ENCODE data around the gene DXO. TPM values are rescaled to one million over a fixed set of nuclear protein-coding genes. Genes with fewer than 3 reads are reported as not detected.
A peak's percentile ranks its signal among the peaks of the same experiment; 100 is the strongest.

The DXO gene
- polyA plus RNA-seq, 2 donors: 11.8 to 16.5 TPM

DNA sequence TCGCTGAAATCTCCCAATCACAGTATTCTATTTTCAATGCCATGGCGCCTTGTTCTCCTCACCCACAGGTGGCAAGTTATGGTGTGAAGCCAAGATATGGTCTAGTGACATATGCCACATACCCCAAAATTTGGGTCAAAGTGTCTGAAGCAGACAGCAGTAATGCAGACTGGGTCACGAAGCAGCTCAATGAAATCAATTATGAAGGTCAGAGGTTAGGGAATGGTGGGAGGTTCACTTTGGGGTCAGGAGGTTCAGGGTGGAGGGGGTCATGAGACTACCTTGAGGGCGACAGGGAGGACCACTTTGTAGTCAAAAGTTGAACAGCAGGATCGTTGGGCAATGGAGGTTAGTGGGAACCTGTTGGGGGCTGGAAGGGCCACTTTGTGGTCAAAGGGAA, 23.6 kb downstream of the DXO start:
- Histone ChIP-seq H3K9me3 (ENCODE audit: control insufficient read depth in 2 of 2, insufficient read depth in 1 of 2, low read depth in 1 of 2, low read length in 1 of 2) (no peaks in the 10 kb centered on the region), H3K4me1 (ENCODE audit: control insufficient read depth in 2 of 2, insufficient read depth in 2 of 2, low read length in 1 of 2) (peaks cover 0 to 20% of the 10 kb centered on the region in 2 donors), H3K4me3 (ENCODE audit: low read depth in 1 of 2, low read length in 2 of 2) (no peak overlapping the region), H3K36me3 (ENCODE audit: control insufficient read depth in 2 of 2, insufficient read depth in 2 of 2, low read length in 1 of 2) (peaks cover 5 to 12% of the 10 kb centered on the region in 2 donors), H3K27me3 (ENCODE audit: control insufficient read depth in 1 of 2, insufficient read depth in 2 of 2, low read length in 2 of 2) (no peaks in the 10 kb centered on the region), H3K27ac (ENCODE audit: low read depth in 2 of 2, low read length in 1 of 2) (no peak overlapping the region)
- 78 to 88% methylated on average over 5 of the region's 5 CpGs for WGBS, 2 donors

DNA sequence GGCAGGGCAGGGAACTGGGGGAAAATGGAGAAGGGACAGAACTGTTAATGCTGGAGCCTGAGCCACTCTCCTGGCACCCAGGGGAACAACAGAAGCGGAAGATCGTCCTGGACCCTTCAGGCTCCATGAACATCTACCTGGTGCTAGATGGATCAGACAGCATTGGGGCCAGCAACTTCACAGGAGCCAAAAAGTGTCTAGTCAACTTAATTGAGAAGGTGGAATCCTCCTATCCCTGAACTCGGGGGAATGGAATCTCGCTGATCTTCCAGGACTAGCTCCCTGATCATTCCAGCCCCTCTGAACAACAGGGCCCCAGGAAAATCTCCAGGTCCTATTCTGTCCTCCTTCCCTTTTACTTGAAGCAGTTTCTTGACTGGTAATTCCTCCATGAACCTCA, 24.1 kb downstream of the DXO start:
- Histone ChIP-seq H3K27ac (ENCODE audit: low read depth in 2 of 2, low read length in 1 of 2) (no peak overlapping the region), H3K36me3 (ENCODE audit: control insufficient read depth in 2 of 2, insufficient read depth in 2 of 2, low read length in 1 of 2) (peaks cover under 1 to 10% of the 10 kb centered on the region in 2 donors), H3K27me3 (ENCODE audit: control insufficient read depth in 1 of 2, insufficient read depth in 2 of 2, low read length in 2 of 2) (no peaks in the 10 kb centered on the region), H3K9me3 (ENCODE audit: control insufficient read depth in 2 of 2, insufficient read depth in 1 of 2, low read depth in 1 of 2, low read length in 1 of 2) (no peaks in the 10 kb centered on the region), H3K4me1 (ENCODE audit: control insufficient read depth in 2 of 2, insufficient read depth in 2 of 2, low read length in 1 of 2) (peaks cover 0 to 20% of the 10 kb centered on the region in 2 donors), H3K4me3 (ENCODE audit: low read depth in 1 of 2, low read length in 2 of 2) (no peak overlapping the region)
- WGBS, 2 donors: 89 to 93% methylated on average over 4 of the region's 4 CpGs

GRCh38 chr6:31947070-31947675, 24.8 kb downstream of the DXO start:
- peaks cover 0 to 9% of the 10 kb centered on the region in 2 donors for H3K36me3 ChIP-seq (ENCODE audit: control insufficient read depth in 2 of 2, insufficient read depth in 2 of 2, low read length in 1 of 2)
- peaks cover 0 to 20% of the 10 kb centered on the region in 2 donors for H3K4me1 ChIP-seq (ENCODE audit: control insufficient read depth in 2 of 2, insufficient read depth in 2 of 2, low read length in 1 of 2)
- H3K27ac ChIP-seq (ENCODE audit: low read depth in 2 of 2, low read length in 1 of 2): no peak overlapping the region
- WGBS, 2 donors: 89 to 90% methylated on average over 24 of the region's 24 CpGs
- H3K27me3 ChIP-seq (ENCODE audit: control insufficient read depth in 1 of 2, insufficient read depth in 2 of 2, low read length in 2 of 2): no peaks in the 10 kb centered on the region
- no peak overlapping the region for H3K4me3 ChIP-seq (ENCODE audit: low read depth in 1 of 2, low read length in 2 of 2)
- no peaks in the 10 kb centered on the region for H3K9me3 ChIP-seq (ENCODE audit: control insufficient read depth in 2 of 2, insufficient read depth in 1 of 2, low read depth in 1 of 2, low read length in 1 of 2)

GRCh38 chr6:31946370-31946885, 25.5 kb downstream of the DXO start:
- 54 to 57% methylated on average over 11 of the region's 11 CpGs for WGBS, 2 donors
- Histone ChIP-seq H3K36me3 (ENCODE audit: control insufficient read depth in 2 of 2, insufficient read depth in 2 of 2, low read length in 1 of 2) (peaks cover 0 to 3% of the 10 kb centered on the region in 2 donors), H3K27me3 (ENCODE audit: control insufficient read depth in 1 of 2, insufficient read depth in 2 of 2, low read length in 2 of 2) (no peaks in the 10 kb centered on the region), H3K9me3 (ENCODE audit: control insufficient read depth in 2 of 2, insufficient read depth in 1 of 2, low read depth in 1 of 2, low read length in 1 of 2) (no peaks in the 10 kb centered on the region), H3K27ac (ENCODE audit: low read depth in 2 of 2, low read length in 1 of 2) (peak overlapping the region; percentile 84 to 94), H3K4me3 (ENCODE audit: low read depth in 1 of 2, low read length in 2 of 2) (no peak overlapping the region), H3K4me1 (ENCODE audit: control insufficient read depth in 2 of 2, insufficient read depth in 2 of 2, low read length in 1 of 2) (peaks cover 0 to 20% of the 10 kb centered on the region in 2 donors)

- H3K27ac ChIP-seq (ENCODE audit: low read depth in 2 of 2, low read length in 1 of 2): peak within 1 kb of the TSS; percentile 84 to 94
- no peaks in the 10 kb centered on the region for H3K27me3 ChIP-seq (ENCODE audit: control insufficient read depth in 1 of 2, insufficient read depth in 2 of 2, low read length in 2 of 2)
- no peaks in the 10 kb centered on the region for H3K36me3 ChIP-seq (ENCODE audit: control insufficient read depth in 2 of 2, insufficient read depth in 2 of 2, low read length in 1 of 2)
- H3K4me1 ChIP-seq (ENCODE audit: control insufficient read depth in 2 of 2, insufficient read depth in 2 of 2, low read length in 1 of 2): peaks cover 0 to 20% of the 10 kb centered on the region in 2 donors
- peak within 1 kb of the TSS; percentile 10 to 17 for H3K4me3 ChIP-seq (ENCODE audit: low read depth in 1 of 2, low read length in 2 of 2)
- H3K9me3 ChIP-seq (ENCODE audit: control insufficient read depth in 2 of 2, insufficient read depth in 1 of 2, low read depth in 1 of 2, low read length in 1 of 2): no peaks in the 10 kb centered on the region
- 18 to 19% methylated on average over 11 of the region's 11 CpGs for WGBS, 2 donors
Observed at GRCh38 chr6:31945507-31946369, 26.2 kb downstream of the DXO start, which contains the start of gene CFB. TSS of gene CFB (plus strand) at chr6:31946095. CDS start at chr6:31946222, 127 bp downstream.

DNA sequence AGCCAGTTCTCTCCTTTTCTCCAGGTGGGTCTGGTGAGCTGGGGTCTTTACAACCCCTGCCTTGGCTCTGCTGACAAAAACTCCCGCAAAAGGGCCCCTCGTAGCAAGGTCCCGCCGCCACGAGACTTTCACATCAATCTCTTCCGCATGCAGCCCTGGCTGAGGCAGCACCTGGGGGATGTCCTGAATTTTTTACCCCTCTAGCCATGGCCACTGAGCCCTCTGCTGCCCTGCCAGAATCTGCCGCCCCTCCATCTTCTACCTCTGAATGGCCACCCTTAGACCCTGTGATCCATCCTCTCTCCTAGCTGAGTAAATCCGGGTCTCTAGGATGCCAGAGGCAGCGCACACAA, 26.8 kb downstream of the DXO start:
- no peaks in the 10 kb centered on the region for H3K36me3 ChIP-seq (ENCODE audit: control insufficient read depth in 2 of 2, insufficient read depth in 2 of 2, low read length in 1 of 2)
- no peaks in the 10 kb centered on the region for H3K9me3 ChIP-seq (ENCODE audit: control insufficient read depth in 2 of 2, insufficient read depth in 1 of 2, low read depth in 1 of 2, low read length in 1 of 2)
- 38 to 40% methylated on average over 9 of the region's 9 CpGs for WGBS, 2 donors
- peaks cover 0 to 20% of the 10 kb centered on the region in 2 donors for H3K4me1 ChIP-seq (ENCODE audit: control insufficient read depth in 2 of 2, insufficient read depth in 2 of 2, low read length in 1 of 2)
- H3K27ac ChIP-seq (ENCODE audit: low read depth in 2 of 2, low read length in 1 of 2): peak overlapping the region; percentile 84 to 94
- H3K4me3 ChIP-seq (ENCODE audit: low read depth in 1 of 2, low read length in 2 of 2): peak overlapping the region in 1 of 2 donors; percentile 10
- no peaks in the 10 kb centered on the region for H3K27me3 ChIP-seq (ENCODE audit: control insufficient read depth in 1 of 2, insufficient read depth in 2 of 2, low read length in 2 of 2)

DNA sequence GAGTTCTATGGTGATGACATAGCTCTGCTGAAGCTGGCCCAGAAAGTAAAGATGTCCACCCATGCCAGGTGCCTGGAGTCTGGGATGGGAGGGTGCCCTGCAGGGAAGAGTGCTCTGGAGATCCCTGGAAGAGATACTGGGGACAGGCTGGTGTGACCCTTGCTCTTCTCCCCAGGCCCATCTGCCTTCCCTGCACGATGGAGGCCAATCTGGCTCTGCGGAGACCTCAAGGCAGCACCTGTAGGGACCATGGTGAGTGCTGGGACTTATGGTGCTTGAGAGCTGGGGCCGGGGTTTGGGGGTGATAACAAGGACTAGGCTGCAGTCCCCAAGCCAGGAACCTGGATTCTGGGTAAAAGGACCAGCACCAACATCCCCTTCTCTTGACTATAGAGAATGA, 28.2 kb downstream of the DXO start:
- 84 to 88% methylated on average over 3 of the region's 3 CpGs for WGBS, 2 donors
- Histone ChIP-seq H3K36me3 (ENCODE audit: control insufficient read depth in 2 of 2, insufficient read depth in 2 of 2, low read length in 1 of 2) (no peaks in the 10 kb centered on the region), H3K9me3 (ENCODE audit: control insufficient read depth in 2 of 2, insufficient read depth in 1 of 2, low read depth in 1 of 2, low read length in 1 of 2) (no peaks in the 10 kb centered on the region), H3K4me3 (ENCODE audit: low read depth in 1 of 2, low read length in 2 of 2) (no peak overlapping the region), H3K27ac (ENCODE audit: low read depth in 2 of 2, low read length in 1 of 2) (no peak overlapping the region), H3K4me1 (ENCODE audit: control insufficient read depth in 2 of 2, insufficient read depth in 2 of 2, low read length in 1 of 2) (peaks cover 0 to 20% of the 10 kb centered on the region in 2 donors), H3K27me3 (ENCODE audit: control insufficient read depth in 1 of 2, insufficient read depth in 2 of 2, low read length in 2 of 2) (no peaks in the 10 kb centered on the region)

GRCh38 chr6:31940256-31940664, 31.7 kb downstream of the DXO start:
- Histone ChIP-seq H3K4me3 (ENCODE audit: low read depth in 1 of 2, low read length in 2 of 2) (no peak overlapping the region), H3K27ac (ENCODE audit: low read depth in 2 of 2, low read length in 1 of 2) (no peak overlapping the region), H3K27me3 (ENCODE audit: control insufficient read depth in 1 of 2, insufficient read depth in 2 of 2, low read length in 2 of 2) (no peaks in the 10 kb centered on the region), H3K9me3 (ENCODE audit: control insufficient read depth in 2 of 2, insufficient read depth in 1 of 2, low read depth in 1 of 2, low read length in 1 of 2) (no peaks in the 10 kb centered on the region), H3K36me3 (ENCODE audit: control insufficient read depth in 2 of 2, insufficient read depth in 2 of 2, low read length in 1 of 2) (no peaks in the 10 kb centered on the region), H3K4me1 (ENCODE audit: control insufficient read depth in 2 of 2, insufficient read depth in 2 of 2, low read length in 1 of 2) (peaks cover 0 to 7% of the 10 kb centered on the region in 2 donors)
- WGBS, 2 donors: 14 to 17% methylated on average over 6 of the region's 6 CpGs

- Histone ChIP-seq H3K4me3 (ENCODE audit: low read depth in 1 of 2, low read length in 2 of 2) (no peak overlapping the region), H3K9me3 (ENCODE audit: control insufficient read depth in 2 of 2, insufficient read depth in 1 of 2, low read depth in 1 of 2, low read length in 1 of 2) (no peaks in the 10 kb centered on the region), H3K27me3 (ENCODE audit: control insufficient read depth in 1 of 2, insufficient read depth in 2 of 2, low read length in 2 of 2) (no peaks in the 10 kb centered on the region), H3K4me1 (ENCODE audit: control insufficient read depth in 2 of 2, insufficient read depth in 2 of 2, low read length in 1 of 2) (peaks cover 0 to 1% of the 10 kb centered on the region in 2 donors), H3K36me3 (ENCODE audit: control insufficient read depth in 2 of 2, insufficient read depth in 2 of 2, low read length in 1 of 2) (no peaks in the 10 kb centered on the region), H3K27ac (ENCODE audit: low read depth in 2 of 2, low read length in 1 of 2) (no peak overlapping the region)
- 81 to 85% methylated on average over 9 of the region's 9 CpGs for WGBS, 2 donors
Observed at GRCh38 chr6:31935823-31936222, 36.1 kb downstream of the DXO start.
